MCF 10A (cell line): ENCODE data around the gene SLC38A8. TPM values are rescaled to one million over a fixed set of nuclear protein-coding genes. Genes with fewer than 3 reads are reported as not detected.
A peak's percentile ranks its signal among the peaks of the same experiment; 100 is the strongest.

Source experiments
- BruUV-seq: library from RNA; stranded (reverse); fragments of 400-500 nt; replicated peaks from 2 replicates; lab custom pipeline; 2021; lab: Mats Ljungman, UMichigan
- CTCF ChIA-PET: fragments of 300-600 bp; sonication (Branson Sonifier 250); formaldehyde crosslinking; extraction: SDS; loops from one replicate; lab custom pipeline; 2021; ENCODE audit warnings: antibody characterized with exemption, inconsistent platforms; lab: Yijun Ruan, JAX
- POLR2A ChIA-PET: fragments of 300-600, 350-650 bp; sonication (Branson Sonifier 250); formaldehyde crosslinking; extraction: SDS; loops from one replicate; lab custom pipeline; 2020; ENCODE audit warnings: antibody characterized with exemption, inconsistent platforms; lab: Yijun Ruan, JAX
- DNase-seq: peaks from one replicate; pipeline ENCODE4 v3.0.0-alpha.2; 2018; ENCODE audit not compliant: unreplicated experiment
- H3K27ac Mint-ChIP-seq: one replicate; pipeline ENCODE4 v1.8.0; 2022; ENCODE audit warnings: mild to moderate bottlenecking, low read depth, mixed read lengths; ENCODE audit not compliant: unreplicated experiment
- H3K27me3 Mint-ChIP-seq: one replicate; pipeline ENCODE4 v1.8.0; 2022; ENCODE audit warnings: mixed read lengths; ENCODE audit not compliant: insufficient read depth, unreplicated experiment
- H3K36me3 Mint-ChIP-seq: one replicate; pipeline ENCODE4 v1.8.0; 2022; ENCODE audit warnings: mild to moderate bottlenecking, moderate library complexity, mixed read lengths; ENCODE audit not compliant: insufficient read depth, unreplicated experiment
- H3K4me1 Mint-ChIP-seq: one replicate; pipeline ENCODE4 v1.8.0; 2022; ENCODE audit warnings: mixed read lengths; ENCODE audit not compliant: insufficient read depth, unreplicated experiment
- H3K4me3 Mint-ChIP-seq: one replicate; pipeline ENCODE4 v1.8.0; 2022; ENCODE audit warnings: mild to moderate bottlenecking, moderate library complexity, mixed read lengths; ENCODE audit not compliant: unreplicated experiment
- H3K9me3 Mint-ChIP-seq: one replicate; pipeline ENCODE4 v1.8.0; 2022; ENCODE audit warnings: mixed read lengths; ENCODE audit not compliant: unreplicated experiment
- intact Hi-C: fragments of 100-400 bp; cut with micrococcal nuclease; formaldehyde crosslinking; loops from 2 replicates; pipeline ENCODE4 v1.14.1; 2022
- total RNA-seq: library from RNA; stranded (reverse); gene quantifications from 2 replicates; pipeline ENCODE4 v1.2.3, GENCODE V29; 2022
- TF ChIP-seq, protein P1 (sequence below): fragments of 200-600 bp; IDR thresholded peaks from one replicate; pipeline ENCODE4 v1.8.0; 2022; ENCODE audit warnings: antibody characterized with exemption, mild to moderate bottlenecking; ENCODE audit not compliant: unreplicated experiment

The SLC38A8 gene
- total RNA-seq, 1 experiment from 2014 or later: not detected

DNA sequence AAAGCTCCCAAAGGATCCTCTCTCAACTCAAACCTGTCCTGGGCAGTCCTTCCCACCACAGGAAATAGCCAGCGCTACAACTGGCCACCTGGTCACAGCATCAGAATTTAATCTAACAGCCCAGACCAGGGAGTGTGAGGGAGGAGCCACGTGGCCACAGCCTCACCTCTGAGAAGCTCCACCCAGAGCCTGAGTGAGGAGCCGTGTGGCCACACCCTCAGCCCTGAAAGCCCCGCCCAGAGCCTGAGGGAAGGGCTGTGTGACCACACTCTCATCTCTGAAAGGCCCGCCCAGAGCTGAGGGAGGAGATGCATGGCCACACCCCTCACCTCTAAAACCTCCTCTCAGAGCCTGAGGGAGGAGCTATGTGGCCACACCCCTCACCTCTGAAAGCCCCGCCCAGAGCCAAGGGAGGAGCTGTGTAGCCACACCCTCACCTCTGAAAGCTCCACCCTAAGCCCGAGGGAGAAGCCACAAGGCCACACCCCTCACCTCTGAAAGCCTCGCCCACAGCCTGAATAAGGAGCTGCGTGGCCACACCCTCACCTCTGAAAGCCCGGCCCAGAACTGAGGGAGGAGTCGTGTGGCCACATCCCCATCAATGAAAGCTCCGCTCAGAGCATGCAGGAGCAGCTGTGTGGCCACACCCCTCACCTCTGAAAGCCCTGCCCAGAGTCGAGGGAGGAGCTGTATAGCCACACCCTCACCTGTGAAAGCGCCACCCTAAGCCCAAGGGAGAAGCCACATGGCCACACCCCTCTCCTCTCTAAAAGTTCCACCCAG, 28.6 kb downstream of the SLC38A8 start:
- peak; percentile 98 for DNase-seq
- no peaks in the 10 kb centered on the region for H3K9me3 Mint-ChIP-seq
- H3K27me3 Mint-ChIP-seq: no peaks in the 10 kb centered on the region
- H3K4me1 Mint-ChIP-seq: peaks cover 5% of the 10 kb centered on the region
- no TSS peak for BruUV-seq
- intact Hi-C loops: no loop called here
- ChIA-PET CTCF (interaction anchor here (0.6 to 3.6 kb wide), 8 partner anchors 19 to 998 kb away, joined by 3 to 15 read pairs (median 4); partner anchors contain the start of gene OSGIN1), POLR2A (interaction anchor here (0.6 to 1.8 kb wide), 4 partner anchors 21 to 775 kb away, joined by 3 to 18 read pairs (median 4); no protein-coding TSS in a partner anchor)
- TF ChIP-seq, protein P1, sequence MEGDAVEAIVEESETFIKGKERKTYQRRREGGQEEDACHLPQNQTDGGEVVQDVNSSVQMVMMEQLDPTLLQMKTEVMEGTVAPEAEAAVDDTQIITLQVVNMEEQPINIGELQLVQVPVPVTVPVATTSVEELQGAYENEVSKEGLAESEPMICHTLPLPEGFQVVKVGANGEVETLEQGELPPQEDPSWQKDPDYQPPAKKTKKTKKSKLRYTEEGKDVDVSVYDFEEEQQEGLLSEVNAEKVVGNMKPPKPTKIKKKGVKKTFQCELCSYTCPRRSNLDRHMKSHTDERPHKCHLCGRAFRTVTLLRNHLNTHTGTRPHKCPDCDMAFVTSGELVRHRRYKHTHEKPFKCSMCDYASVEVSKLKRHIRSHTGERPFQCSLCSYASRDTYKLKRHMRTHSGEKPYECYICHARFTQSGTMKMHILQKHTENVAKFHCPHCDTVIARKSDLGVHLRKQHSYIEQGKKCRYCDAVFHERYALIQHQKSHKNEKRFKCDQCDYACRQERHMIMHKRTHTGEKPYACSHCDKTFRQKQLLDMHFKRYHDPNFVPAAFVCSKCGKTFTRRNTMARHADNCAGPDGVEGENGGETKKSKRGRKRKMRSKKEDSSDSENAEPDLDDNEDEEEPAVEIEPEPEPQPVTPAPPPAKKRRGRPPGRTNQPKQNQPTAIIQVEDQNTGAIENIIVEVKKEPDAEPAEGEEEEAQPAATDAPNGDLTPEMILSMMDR: no peak
- peaks cover 11% of the 10 kb centered on the region for H3K36me3 Mint-ChIP-seq
- H3K27ac Mint-ChIP-seq: peak overlapping the region; percentile 63
- H3K4me3 Mint-ChIP-seq: no peak overlapping the region

DNA sequence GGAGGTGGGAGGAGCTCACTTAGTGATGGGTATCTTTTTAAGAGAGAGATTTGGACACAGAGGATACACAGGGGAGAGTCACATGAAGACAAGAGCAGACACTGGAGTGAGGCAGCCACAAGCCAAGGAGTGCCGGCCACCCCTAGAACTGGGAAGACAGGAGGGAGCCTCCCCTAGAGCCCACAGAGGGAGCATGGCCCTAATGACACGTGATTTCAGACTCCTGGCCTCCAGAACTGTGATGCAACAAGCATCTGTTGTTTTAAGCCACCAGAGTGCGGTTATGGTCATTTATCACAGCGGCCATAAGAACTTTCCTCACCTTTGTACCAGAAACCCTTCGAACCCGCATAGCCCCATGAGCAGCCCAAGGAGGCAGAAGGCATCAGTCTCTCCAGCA, 33.3 kb downstream of the SLC38A8 start:
- CTCF ChIA-PET: interaction anchor here (0.8 to 1.6 kb wide), 2 partner anchors 8 to 53 kb away, joined by 5 read pairs; no protein-coding TSS in a partner anchor
- Mint-ChIP-seq H3K4me3 (no peak overlapping the region), H3K9me3 (no peaks in the 10 kb centered on the region), H3K4me1 (no peaks in the 10 kb centered on the region), H3K27me3 (peaks cover 18% of the 10 kb centered on the region), H3K27ac (no peak overlapping the region), H3K36me3 (peaks cover 11% of the 10 kb centered on the region)
- DNase-seq: no peak
- TF ChIP-seq, protein P1: no peak
- POLR2A ChIA-PET: no interaction called here
- no TSS peak for BruUV-seq
- intact Hi-C loops: no loop called here

DNA sequence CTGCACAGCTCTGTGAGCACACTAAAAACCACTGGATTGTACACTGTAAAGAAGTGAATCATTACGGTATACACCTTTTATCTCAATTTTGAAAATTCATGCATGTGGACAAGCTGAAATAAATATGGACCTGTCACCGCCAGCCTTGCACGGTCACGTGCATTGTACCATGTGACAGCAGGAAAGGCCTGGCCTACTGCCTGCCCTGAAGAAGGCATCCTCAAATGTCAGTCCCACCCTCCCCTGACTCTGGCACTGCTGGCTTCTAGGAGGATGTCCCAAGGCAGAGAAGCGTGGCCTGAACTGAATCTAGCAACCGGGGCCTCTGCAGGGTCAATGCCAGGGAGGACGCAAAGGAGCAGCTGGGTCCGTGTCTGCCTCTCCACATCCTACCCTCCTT, 34.6 kb downstream of the SLC38A8 start:
- no peak overlapping the region for H3K27ac Mint-ChIP-seq
- H3K36me3 Mint-ChIP-seq: peaks cover 6% of the 10 kb centered on the region
- TF ChIP-seq, protein P1: no peak
- H3K4me3 Mint-ChIP-seq: no peak overlapping the region
- ChIA-PET CTCF (interaction anchor here (0.6 to 1.6 kb wide), 2 partner anchors 36 to 52 kb away, joined by 3 to 5 read pairs; no protein-coding TSS in a partner anchor), POLR2A (interaction anchor here (1.0 kb wide), 1 partner anchor 14 kb away, joined by 3 read pairs; no protein-coding TSS in a partner anchor)
- peaks cover 18% of the 10 kb centered on the region for H3K27me3 Mint-ChIP-seq
- no TSS peak for BruUV-seq
- H3K4me1 Mint-ChIP-seq: no peaks in the 10 kb centered on the region
- intact Hi-C loops: no loop called here
- no peak for DNase-seq
- no peaks in the 10 kb centered on the region for H3K9me3 Mint-ChIP-seq

DNA sequence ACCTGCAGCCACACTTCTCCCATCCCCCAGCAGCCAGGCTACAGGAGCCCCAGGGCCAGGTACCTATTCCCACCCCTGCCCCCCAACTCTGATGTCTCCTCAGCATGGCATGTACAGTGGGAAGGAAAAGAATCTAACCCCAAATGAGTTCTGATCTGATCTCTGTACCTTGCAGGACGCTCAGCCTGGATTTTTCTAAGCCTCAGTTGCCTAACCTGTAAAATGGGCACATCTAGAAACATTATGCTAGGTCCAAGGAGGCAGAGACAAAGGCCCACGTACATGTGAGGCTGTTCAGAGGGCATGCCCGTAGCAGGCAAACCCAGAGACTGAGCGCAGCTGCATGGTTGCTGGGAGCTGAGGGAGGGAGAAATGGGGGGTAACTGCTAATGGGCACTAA, 35.1 kb downstream of the SLC38A8 start:
- BruUV-seq: no TSS peak
- Mint-ChIP-seq H3K4me1 (no peaks in the 10 kb centered on the region), H3K36me3 (peaks cover 6% of the 10 kb centered on the region), H3K9me3 (no peaks in the 10 kb centered on the region), H3K27me3 (peaks cover 18% of the 10 kb centered on the region), H3K4me3 (no peak overlapping the region), H3K27ac (no peak overlapping the region)
- DNase-seq: no peak
- ChIA-PET POLR2A (no interaction called here), CTCF (interaction anchor here (0.6 kb wide), 1 partner anchor 35 kb away, joined by 3 read pairs; no protein-coding TSS in a partner anchor)
- intact Hi-C loops: no loop called here
- TF ChIP-seq, protein P1: no peak
